Neural crest cell (in vitro differentiated cells): ENCODE results near the gene UBLCP1. TPM values are rescaled to one million over a fixed set of nuclear protein-coding genes. Genes with fewer than 3 reads are reported as not detected.

ENCODE experiments used
- DNase-seq: peaks from one replicate; pipeline ENCODE4 v3.0.0; 2021; ENCODE audit warnings: low read depth, mixed read lengths, low spot score
- H3K27ac Mint-ChIP-seq: one replicate; pipeline ENCODE4 v1.8.0; 2021; ENCODE audit warnings: mild to moderate bottlenecking, mixed read lengths; ENCODE audit not compliant: unreplicated experiment
- H3K27me3 Mint-ChIP-seq: 2 replicates; pipeline ENCODE4 v1.8.0; 2021; ENCODE audit warnings: low read depth, mild to moderate bottlenecking, mixed read lengths
- H3K36me3 Mint-ChIP-seq: 2 replicates; pipeline ENCODE4 v1.8.0; 2021; ENCODE audit warnings: low read depth, mild to moderate bottlenecking, mixed read lengths
- H3K4me1 Mint-ChIP-seq: 2 replicates; pipeline ENCODE4 v1.8.0; 2021; ENCODE audit warnings: mixed read lengths
- H3K4me3 Mint-ChIP-seq: one replicate; pipeline ENCODE4 v1.8.0; 2021; ENCODE audit warnings: mild to moderate bottlenecking, mixed read lengths
- H3K9me3 Mint-ChIP-seq: 2 replicates; pipeline ENCODE4 v1.8.0; 2021; ENCODE audit warnings: mixed read lengths
- CTCF ChIP-seq: fragments of 200-600 bp; sonication (generic); conservative IDR thresholded peaks from 2 replicates; pipeline ENCODE4 v1.5.0; 2021; ENCODE audit warnings: antibody characterized with exemption, mild to moderate bottlenecking
- total RNA-seq: library from RNA; stranded (reverse); gene quantifications from 2 replicates; pipeline ENCODE4 v1.2.1, GENCODE V29; 2021

The UBLCP1 gene
- total RNA-seq, 1 donor from 2014 or later: 36.9 TPM

DNA sequence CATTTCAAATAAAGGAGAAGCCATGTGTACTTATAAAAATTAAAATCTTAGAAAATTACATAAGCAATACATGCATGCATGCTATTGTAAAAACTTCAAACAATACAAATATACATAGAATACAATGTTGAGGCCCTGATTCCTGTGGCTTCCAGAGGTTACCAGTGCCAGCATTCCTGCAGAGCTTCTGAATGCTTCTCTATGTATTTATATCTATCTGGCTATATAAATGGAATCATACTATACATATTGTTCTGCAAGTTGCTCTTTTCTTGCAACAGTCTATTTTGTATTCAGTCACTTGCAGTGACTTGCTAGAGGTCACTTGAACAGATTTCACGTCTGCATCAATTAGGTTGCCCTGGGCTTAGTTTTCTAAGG lies 70.4 kb downstream of the UBLCP1 start:
- Mint-ChIP-seq H3K9me3 (no peaks in the 10 kb centered on the region), H3K27ac (no peak overlapping the region), H3K4me3 (no peak overlapping the region), H3K4me1 (peaks cover 6% of the 10 kb centered on the region), H3K36me3 (no peaks in the 10 kb centered on the region), H3K27me3 (peaks cover 29% of the 10 kb centered on the region)
- DNase-seq: no peak
- TF ChIP-seq CTCF: no peak

Other genes with a start within 250 kb of the UBLCP1 start
- 12.6 and 14.8 TPM in 2 replicates for gene EBF1, start 163.4 kb upstream of the UBLCP1 start, total RNA-seq
- 92.1 and 95.2 TPM in 2 replicates for gene RNF145, start 53.7 kb upstream of the UBLCP1 start, total RNA-seq
- gene IL12B, start 67.2 kb downstream of the UBLCP1 start, total RNA-seq: not detected in 2 replicates